Neutrophil (primary cell): ENCODE results near the gene DUS1L.

Source experiments
- H3K27ac ChIP-seq: fragments of 200-600 bp; sonication (generic); 2 replicates; pipeline ENCODE4 v1.5.1; 2016; ENCODE audit warnings: mild to moderate bottlenecking, moderate library complexity
- H3K27me3 ChIP-seq: fragments of 200-600 bp; sonication (generic); 2 replicates; pipeline ENCODE4 v1.6.0; 2016; ENCODE audit warnings: mild to moderate bottlenecking
- H3K36me3 ChIP-seq: fragments of 200-600 bp; sonication (generic); 2 replicates; pipeline ENCODE4 v1.5.1; 2017
- H3K4me1 ChIP-seq, 2 experiments: fragments of 200-600 bp in 1 of 2; sonication (generic) in 1 of 2; 1 replicate in 1 of 2; 2 replicates in 1 of 2; pipeline versions ENCODE4 v1.5.1 to v1.6.1; 2013 to 2016; ENCODE audit warnings: low read depth in 1 of 2, low read length in 1 of 2, mild to moderate bottlenecking in 1 of 2, moderate library complexity in 1 of 2; ENCODE audit not compliant: control insufficient read depth in 1 of 2, insufficient read depth in 1 of 2
- H3K4me3 ChIP-seq, 2 experiments: fragments of 200-600 bp in 1 of 2; sonication (generic) in 1 of 2; 1 replicate in 1 of 2; 2 replicates in 1 of 2; pipeline ENCODE4 v1.5.1; 2013 to 2016; ENCODE audit warnings: low read depth in 1 of 2, low read length in 1 of 2, mild to moderate bottlenecking in 1 of 2, moderate library complexity in 1 of 2
- H3K9me3 ChIP-seq: fragments of 200-600 bp; sonication (generic); 2 replicates; pipeline ENCODE4 v1.5.1; 2016
- TF ChIP-seq, protein P1 (sequence below): fragments of 200-600 bp; sonication (generic); IDR thresholded peaks from 2 replicates; pipeline ENCODE4 v1.5.1; 2016; ENCODE audit warnings: antibody characterized with exemption

DUS1L gene

GRCh38 chr17:82014971-82015310, 50.7 kb downstream of the DUS1L start:
- peaks cover 21% of the 10 kb centered on the region for H3K36me3 ChIP-seq
- H3K4me3 ChIP-seq = no peak overlapping the region
- no peaks in the 10 kb centered on the region for H3K4me1 ChIP-seq
- no peaks in the 10 kb centered on the region for H3K9me3 ChIP-seq
- TF ChIP-seq, protein P1, sequence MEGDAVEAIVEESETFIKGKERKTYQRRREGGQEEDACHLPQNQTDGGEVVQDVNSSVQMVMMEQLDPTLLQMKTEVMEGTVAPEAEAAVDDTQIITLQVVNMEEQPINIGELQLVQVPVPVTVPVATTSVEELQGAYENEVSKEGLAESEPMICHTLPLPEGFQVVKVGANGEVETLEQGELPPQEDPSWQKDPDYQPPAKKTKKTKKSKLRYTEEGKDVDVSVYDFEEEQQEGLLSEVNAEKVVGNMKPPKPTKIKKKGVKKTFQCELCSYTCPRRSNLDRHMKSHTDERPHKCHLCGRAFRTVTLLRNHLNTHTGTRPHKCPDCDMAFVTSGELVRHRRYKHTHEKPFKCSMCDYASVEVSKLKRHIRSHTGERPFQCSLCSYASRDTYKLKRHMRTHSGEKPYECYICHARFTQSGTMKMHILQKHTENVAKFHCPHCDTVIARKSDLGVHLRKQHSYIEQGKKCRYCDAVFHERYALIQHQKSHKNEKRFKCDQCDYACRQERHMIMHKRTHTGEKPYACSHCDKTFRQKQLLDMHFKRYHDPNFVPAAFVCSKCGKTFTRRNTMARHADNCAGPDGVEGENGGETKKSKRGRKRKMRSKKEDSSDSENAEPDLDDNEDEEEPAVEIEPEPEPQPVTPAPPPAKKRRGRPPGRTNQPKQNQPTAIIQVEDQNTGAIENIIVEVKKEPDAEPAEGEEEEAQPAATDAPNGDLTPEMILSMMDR = no peak
- no peak overlapping the region for H3K27ac ChIP-seq
- H3K27me3 ChIP-seq = no peaks in the 10 kb centered on the region

DNA sequence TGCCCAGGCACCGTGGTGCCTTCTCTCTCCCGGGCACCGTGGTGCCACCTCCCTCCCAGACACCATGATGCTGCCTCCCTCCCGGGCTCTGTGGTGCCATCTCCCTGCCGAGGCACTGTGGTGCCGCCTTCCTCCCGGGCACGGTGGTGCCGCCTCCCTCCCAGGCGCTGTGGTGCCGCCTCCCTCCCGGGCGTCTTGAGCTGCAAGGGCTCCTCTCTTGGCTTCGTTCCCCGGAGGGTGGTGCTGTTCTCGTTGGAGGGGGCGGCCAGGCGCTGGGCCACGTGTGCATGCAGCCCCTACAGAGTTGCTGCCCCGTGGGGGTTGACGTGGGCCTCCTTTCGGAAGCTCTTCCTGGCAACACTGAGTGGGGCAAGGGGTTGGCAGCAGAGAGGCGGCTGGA, 51.2 kb downstream of the DUS1L start:
- Histone ChIP-seq H3K36me3 (peaks cover 21% of the 10 kb centered on the region), H3K9me3 (no peaks in the 10 kb centered on the region), H3K4me1 (no peaks in the 10 kb centered on the region), H3K27ac (no peak overlapping the region), H3K4me3 (no peak overlapping the region), H3K27me3 (no peaks in the 10 kb centered on the region)
- TF ChIP-seq, protein P1 = no peak

- H3K36me3 ChIP-seq = peaks cover 21% of the 10 kb centered on the region
Observed at GRCh38 chr17:82013772-82014321, 51.8 kb downstream of the DUS1L start.

GRCh38 chr17:82013341-82013740, 52.3 kb downstream of the DUS1L start:
- TF ChIP-seq, protein P1 = no peak
- Histone ChIP-seq H3K36me3 (peaks cover 16% of the 10 kb centered on the region), H3K27me3 (no peaks in the 10 kb centered on the region), H3K4me1 (no peaks in the 10 kb centered on the region), H3K9me3 (no peaks in the 10 kb centered on the region), H3K4me3 (no peak overlapping the region), H3K27ac (no peak overlapping the region)

More at GRCh38 chr17:82013772-82014321, 51.8 kb downstream of the DUS1L start:
- TF ChIP-seq, protein P1 = no peak
- H3K4me1 ChIP-seq = no peaks in the 10 kb centered on the region
- no peaks in the 10 kb centered on the region for H3K9me3 ChIP-seq
- no peak overlapping the region for H3K4me3 ChIP-seq
- no peaks in the 10 kb centered on the region for H3K27me3 ChIP-seq
- H3K27ac ChIP-seq = no peak overlapping the region

DNA sequence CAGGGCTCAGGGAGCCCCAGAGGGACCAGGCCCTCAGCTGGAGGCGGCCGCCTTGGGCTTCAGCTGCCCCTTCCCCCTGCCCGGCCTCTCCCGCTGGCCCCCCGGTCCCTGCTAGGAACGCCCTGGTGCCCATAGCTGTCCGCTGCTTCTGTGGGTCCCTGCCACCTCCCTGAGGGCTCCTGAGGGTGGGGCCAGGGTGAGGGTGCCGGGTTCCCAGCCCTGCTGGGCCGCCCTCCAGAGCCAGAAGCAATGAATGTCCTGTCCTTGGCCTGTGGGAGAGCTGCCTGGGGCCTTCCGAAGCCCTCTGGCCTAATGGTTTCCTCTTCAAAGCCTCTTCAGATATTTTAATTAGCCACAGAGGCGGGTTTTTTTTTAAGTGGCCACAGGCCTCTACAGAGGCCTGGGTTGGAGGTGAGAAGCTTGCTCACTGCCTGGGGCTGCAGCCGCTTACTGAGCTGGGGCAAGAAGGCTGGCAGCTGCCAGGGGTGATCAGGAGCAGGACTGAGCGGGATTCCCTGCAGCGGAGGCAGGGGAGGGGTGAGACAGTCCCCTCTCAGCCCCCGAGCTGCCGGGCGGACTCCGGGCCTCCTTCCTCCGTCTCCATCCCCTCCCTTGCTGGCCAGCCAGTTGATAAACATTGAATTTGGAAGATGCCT, 52.8 kb downstream of the DUS1L start:
- no peak overlapping the region for H3K4me3 ChIP-seq
- no peaks in the 10 kb centered on the region for H3K27me3 ChIP-seq
- no peaks in the 10 kb centered on the region for H3K9me3 ChIP-seq
- H3K27ac ChIP-seq = no peak overlapping the region
- H3K36me3 ChIP-seq = peaks cover 12% of the 10 kb centered on the region
- no peaks in the 10 kb centered on the region for H3K4me1 ChIP-seq
- TF ChIP-seq, protein P1 = no peak
